NK-92 (cell line): ENCODE data around the gene PROZ.
"Not testable (repeated sequence)": the region's sequence is repeated elsewhere in the genome, so short reads cannot be mapped to it uniquely, and the experiment has no call there.

Experiments
- DNase-seq: peaks from one replicate; lab custom pipeline; 2025; ENCODE audit not compliant: unreplicated experiment; lab: John Stamatoyannopoulos, UW

The PROZ gene

GRCh38 chr13:113153810-113154748, 4.4 kb upstream of the PROZ start:
- DNase-seq = no peak

- DNase-seq = no peak
Observed at GRCh38 chr13:113155201-113155600, 3.2 kb upstream of the PROZ start.

- no peak for DNase-seq
Observed at GRCh38 chr13:113155982-113156655, 2.3 kb upstream of the PROZ start.

DNA sequence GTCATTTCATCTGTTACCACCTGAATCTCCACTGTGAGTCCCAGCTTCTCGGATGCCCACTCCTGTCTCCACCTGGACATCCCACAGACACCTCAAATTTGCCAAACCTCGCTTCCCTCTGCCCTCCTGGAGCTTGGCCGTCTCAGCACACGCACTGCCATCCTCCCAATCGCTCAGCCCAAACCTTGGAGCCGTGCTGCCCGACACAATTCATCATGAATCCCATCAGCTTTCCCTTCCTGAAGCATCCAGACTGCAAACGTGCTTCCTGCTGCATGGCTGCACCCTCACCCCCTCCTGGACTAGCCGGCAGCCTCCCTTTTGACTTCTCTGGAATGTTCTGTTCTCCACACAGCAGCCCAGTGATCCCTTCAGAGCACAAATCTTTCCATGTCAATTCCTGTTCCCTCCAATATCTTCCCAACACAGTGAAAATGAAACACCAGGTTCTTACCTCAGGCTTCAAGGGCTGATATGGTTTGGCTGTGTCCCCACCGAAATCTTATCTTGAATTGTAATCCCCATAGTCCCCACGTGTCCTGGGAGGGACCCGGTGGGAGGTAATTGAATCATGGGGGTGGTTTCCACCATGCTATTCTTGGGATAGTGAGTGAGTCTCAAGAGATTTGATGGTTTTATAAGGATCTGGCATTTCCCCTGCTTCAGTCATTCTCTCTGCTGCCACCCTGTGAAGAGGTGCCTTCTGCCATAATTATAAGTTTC, 1.1 kb upstream of the PROZ start:
- DNase-seq = no peak

DNA sequence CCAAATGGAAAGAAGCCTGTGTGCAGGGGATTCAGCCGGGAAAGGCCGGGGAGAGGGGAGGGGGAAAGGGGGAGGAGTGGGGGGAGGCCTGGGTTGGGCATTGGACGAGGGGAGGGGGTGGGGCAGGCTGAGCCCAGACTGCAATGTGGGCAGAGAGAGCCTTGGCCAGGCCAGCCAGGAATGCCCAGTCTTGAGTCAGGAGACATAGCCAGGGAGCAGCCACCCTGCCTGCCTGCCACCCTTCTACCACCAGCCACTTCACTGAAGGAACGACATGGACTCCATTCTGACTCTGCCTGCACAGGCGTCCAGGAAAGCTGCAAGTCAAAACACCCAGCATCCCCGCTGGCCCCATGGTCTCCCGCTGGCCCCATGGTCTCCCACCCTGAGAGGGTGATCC, 498 bp downstream of the PROZ start:
- DNase-seq = no peak

DNA sequence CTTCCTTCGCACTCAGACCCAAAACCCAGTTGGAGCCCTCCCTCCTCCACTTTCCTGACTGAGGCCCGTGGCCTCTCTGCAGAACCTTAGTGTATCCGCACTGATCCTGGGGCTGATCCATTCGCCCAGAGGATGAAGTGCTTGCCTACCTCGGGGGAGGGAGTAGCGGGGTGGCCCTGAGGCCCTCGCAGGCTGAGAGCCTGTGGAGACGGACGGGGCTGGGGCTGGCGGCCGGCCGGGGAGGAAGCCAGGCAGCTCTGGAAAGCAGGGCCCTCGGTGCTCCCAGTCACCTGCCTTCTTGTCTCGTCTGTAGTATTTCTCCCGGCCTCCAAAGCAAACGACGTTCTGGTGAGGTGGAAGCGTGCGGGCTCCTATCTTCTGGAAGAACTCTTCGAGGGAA, 1.3 kb downstream of the PROZ start:
- DNase-seq = no peak

DNA sequence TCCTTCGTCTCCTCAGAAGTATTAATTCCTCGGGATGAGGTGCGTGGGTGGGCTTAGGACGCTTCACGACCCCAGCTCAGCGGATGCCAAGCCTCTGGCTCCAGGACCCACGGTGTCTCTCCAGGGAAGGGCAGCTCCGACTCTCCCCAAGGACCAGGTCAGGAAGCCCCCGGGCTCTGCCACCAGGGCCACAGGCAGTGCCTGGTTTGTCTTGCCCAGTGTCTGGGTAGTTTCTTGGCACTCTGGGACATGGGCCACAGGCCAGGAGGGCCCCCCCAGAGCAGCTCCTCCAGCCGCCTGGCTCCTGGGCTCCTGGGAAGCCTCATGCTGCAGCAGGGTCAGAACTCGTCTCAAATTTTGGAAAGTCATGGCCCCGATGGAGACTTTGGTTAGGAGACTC, 2.5 kb downstream of the PROZ start:
- no peak for DNase-seq

DNA sequence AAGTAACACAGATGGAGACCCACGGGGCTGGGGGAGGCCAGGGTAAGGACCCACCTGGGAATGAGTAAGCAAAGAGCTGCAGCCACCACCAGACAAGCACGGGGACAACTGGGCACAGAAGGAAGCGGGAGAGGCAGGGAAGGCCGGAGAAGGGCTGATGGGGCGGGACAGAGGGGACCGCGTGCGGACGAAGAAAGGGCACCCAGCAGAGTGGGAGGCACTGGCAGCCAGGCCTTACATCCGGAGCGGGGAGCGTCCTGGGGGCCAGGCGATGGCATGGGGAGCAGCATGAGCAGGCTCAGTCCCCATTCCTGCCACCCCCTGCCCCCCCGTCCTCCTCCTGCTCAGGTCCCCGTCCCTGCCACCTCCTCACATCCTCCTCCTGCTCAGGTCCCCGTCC, 3.0 kb downstream of the PROZ start:
- no peak for DNase-seq

- DNase-seq = not testable (repeated sequence)
Observed at GRCh38 chr13:113161975-113162374, 3.5 kb downstream of the PROZ start.

- no peak for DNase-seq
Observed at GRCh38 chr13:113162783-113163685, 4.6 kb downstream of the PROZ start.

DNA sequence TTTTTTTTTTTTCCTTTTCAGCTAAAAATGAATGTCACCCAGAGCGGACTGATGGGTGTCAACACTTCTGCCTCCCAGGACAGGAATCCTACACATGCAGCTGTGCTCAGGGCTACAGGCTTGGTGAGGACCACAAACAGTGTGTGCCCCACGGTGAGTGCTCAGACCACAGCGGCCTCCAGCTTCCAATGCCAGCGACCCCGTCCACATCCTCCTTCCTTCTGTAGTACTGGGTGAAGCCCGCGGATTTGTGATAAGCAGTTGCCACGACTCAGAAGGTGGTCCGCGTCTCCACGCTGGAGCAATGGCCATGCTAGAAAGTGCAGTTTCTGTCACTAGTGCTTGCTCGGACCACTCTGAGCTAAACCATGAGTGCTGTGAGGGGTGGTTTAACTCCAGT, 6.0 kb downstream of the PROZ start:
- no peak for DNase-seq

GRCh38 chr13:113166266-113166665, 7.8 kb downstream of the PROZ start:
- no peak for DNase-seq

DNA sequence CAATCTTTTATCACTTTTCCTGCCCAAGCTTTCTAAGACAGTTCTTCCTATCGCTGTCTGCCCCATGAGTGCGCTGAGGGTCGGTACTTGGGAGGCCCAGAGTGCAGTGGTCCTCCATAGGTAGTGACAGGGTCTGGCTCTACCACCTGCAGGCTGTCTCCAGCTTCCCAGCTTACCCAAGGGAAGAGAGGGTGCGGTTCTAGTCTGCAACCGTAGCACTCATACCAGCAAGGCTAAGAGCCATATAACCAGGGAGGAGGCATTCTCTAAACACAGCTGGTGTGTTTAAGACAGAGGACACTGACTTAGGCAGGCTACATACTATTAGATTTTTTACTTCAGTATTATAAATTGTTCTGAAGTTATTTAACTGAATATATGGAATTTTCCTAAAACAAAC, 8.2 kb downstream of the PROZ start:
- DNase-seq = no peak

DNA sequence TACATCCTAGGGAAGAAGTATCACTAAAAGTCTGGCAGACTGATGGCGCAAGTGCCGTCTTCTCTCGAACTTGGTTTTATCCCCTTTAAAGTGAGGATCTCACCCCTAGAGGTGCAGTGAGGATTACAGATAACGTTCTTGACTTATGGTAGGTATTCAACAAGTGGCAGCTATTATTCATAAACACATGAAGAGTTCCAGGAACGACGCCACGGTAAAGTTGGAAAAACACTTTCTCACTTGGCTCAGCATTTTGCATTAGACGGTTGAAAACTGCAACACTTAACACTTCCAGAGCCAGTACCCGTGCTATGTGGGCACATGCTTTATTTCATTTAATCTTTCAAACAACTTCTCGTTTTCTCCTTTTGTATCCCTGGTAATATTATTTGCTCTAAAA, 8.7 kb downstream of the PROZ start:
- DNase-seq = no peak

- no peak for DNase-seq
Observed at GRCh38 chr13:113167575-113167974, 9.1 kb downstream of the PROZ start.

DNA sequence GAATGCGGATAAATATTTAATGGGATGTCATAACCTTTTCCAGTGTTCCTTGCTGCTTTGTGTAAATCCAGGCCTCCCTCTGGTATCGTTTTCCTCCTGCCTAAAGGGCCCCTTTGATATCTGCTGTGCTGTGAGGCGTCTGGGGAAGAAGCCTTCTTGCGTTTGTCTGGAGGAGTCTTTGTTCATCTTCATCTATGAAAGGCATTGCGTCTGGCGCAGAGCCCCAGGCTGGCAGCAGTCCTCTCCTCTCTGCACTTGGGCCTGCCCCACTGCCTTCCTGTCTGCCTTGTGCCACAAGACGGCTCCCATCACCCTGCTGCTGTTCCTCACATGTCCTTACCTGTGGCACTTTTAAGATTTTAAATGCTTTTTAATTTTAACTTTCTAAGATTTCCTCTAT, 9.8 kb downstream of the PROZ start:
- DNase-seq = no peak

DNA sequence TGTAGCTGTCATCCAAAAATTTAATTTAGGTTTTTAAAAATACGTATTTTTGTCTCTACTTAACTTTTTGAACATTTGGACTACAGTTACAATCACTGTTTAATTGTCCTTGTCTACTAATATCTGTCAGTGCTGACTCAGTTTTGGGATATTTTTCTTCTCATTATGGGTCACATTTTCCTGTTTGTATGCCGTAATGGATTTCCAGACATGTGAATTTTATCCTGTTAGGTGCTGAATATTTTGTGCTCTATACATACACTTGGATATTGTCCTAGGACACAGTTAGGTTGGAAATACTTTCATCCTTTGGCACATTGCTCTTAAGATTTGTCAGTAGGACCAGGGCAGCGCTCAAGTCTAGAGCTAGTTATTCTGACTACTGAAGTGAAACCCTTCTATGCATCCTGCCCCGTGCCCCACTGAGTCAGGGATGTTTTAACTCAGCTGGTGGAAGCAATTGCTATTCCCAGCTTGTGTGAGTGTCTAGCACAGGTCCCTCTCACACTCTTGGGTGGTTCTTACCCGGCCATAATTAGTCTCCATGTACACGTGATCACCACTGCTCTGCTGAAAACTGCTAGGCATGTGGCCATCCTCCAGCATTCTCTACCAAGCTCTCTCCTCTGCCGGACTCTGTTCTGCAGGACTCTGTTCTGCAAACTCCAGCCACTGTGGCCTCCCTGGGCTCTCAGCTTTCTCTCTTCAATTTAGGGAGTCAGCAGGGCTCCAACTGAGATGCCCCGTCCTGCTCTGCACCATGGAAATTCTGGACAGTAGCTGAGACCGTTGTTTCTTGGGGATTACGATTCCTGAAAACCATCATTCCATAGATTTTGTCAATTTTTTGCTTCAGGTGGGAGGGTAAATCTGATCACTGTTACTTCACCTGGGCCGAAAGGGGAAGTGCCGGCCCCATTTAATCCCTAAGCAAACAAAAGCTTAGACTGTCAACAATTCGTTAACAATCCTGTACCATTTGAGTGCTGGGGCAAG, 11.1 kb downstream of the PROZ start:
- no peak for DNase-seq

DNA sequence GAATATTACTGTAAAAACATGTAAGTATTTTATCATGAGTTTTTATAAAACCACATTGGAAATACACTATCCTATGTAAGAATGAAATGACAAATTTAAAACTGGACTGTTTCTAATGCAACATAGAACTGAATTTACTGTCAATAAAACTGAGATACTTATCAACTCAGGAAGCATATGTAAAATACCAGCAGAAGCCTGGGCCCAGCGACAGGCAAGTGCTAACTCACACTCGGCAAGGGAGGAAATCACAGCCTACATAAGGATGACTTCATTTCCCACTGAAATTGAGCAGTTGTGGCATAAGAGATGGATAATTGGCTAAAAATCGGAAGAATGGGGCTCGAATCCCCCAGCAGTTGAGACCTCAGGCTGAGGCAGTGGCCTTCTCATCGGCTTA, 12.1 kb downstream of the PROZ start:
- DNase-seq = no peak

DNA sequence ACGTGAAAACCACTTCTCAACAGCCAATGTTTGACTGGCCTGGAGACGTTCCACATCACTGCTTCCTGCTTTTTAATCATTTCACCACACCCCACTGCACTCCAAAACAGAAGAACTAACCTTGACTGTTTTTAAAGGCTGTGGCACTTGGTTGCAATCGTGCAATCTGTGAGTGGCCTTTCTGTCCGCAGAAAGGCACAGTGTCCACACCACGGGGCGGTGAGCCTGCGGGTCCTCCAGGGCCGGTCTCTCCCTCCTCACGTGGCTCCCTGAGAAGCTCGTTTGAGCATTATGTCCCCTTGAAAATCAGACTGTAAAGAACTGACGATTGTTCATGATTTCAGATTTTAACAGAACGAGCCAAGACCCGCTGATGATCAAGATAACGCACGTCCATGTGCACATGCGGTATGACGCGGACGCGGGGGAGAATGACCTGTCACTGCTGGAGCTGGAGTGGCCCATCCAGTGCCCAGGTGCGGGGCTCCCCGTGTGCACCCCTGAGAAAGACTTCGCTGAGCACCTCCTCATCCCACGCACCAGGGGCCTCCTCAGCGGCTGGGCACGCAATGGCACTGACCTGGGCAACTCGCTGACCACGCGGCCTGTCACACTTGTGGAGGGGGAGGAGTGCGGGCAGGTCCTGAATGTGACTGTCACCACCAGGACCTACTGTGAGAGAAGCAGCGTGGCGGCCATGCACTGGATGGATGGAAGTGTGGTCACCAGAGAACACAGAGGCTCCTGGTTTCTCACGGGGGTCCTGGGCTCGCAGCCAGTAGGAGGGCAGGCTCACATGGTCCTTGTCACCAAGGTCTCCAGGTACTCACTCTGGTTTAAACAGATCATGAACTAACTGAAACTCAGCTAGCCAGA, 13.0 kb downstream of the PROZ start:
- DNase-seq = no peak
